Peyer's patch (tissue), 4 donors: ENCODE results near the gene DAAM2. TPM values are rescaled to one million over a fixed set of nuclear protein-coding genes. Genes with fewer than 3 reads are reported as not detected.

ENCODE experiments used
- DNase-seq, 3 donors: peaks; one replicate each; pipeline ENCODE4 v3.0.0-alpha.2; 2017 to 2019
- H3K27ac ChIP-seq, 4 donors: fragments of 200-600 bp; sonication (generic); one replicate each; pipeline ENCODE4 v1.5.1; 2016 to 2019
- H3K27me3 ChIP-seq, 2 donors: fragments of 200-600 bp; sonication (generic); one replicate each; pipeline ENCODE4 v1.5.1; 2019
- H3K36me3 ChIP-seq, 3 donors: fragments of 200-600 bp; sonication (generic); one replicate each; pipeline ENCODE4 v1.5.1; 2016 to 2019
- H3K4me1 ChIP-seq, 4 donors: fragments of 200-600 bp; sonication (generic); one replicate each; pipeline ENCODE4 v1.5.1; 2016 to 2019
- H3K4me3 ChIP-seq, 4 donors: fragments of 200-600 bp; sonication (generic); 1 replicate in 3 of 4; 2 replicates in 1 of 4; pipeline ENCODE4 v1.5.1; 2016 to 2019; ENCODE audit warnings: mild to moderate bottlenecking in 1 of 4
- H3K9me3 ChIP-seq, 4 donors: fragments of 200-600 bp; sonication (generic); one replicate each; pipeline ENCODE4 v1.5.1; 2016 to 2019; ENCODE audit warnings: mild to moderate bottlenecking in 1 of 4
- CTCF ChIP-seq, 6 experiments: fragments of 450-650 bp in 4 of 6; fragments of 200-600 bp in 2 of 6; sonication (generic) in 1 of 6; IDR thresholded peaks; one replicate each; pipeline ENCODE4 v1.5.1; 2017 to 2019; ENCODE audit warnings: antibody characterized with exemption in 6 of 6, mild to moderate bottlenecking in 3 of 6, moderate library complexity in 1 of 6
- POLR2A ChIP-seq, 2 donors: fragments of 450-650 bp; IDR thresholded peaks; one replicate each; pipeline ENCODE4 v1.5.1; 2017; ENCODE audit warnings: antibody characterized with exemption in 2 of 2, mild to moderate bottlenecking in 2 of 2, moderate library complexity in 2 of 2
- total RNA-seq, 4 donors: library from RNA; depleted of rRNA; stranded (reverse); fragments of >200 nt; gene quantifications; one replicate each; pipeline ENCODE4 v1.1.0, GENCODE V29; 2016

DAAM2 gene
- total RNA-seq, 4 donors from 2014 or later, result 8.8 to 178 (median 22.5) TPM

GRCh38 chr6:39929039-39929732 lies 137.0 kb downstream of the DAAM2 start:
- Histone ChIP-seq H3K4me3 (no peak overlapping the region), H3K36me3 (peaks cover 0 to 27% (median 0%) of the 10 kb centered on the region in 3 donors), H3K27ac (peak overlapping the region in 1 of 4 donors; percentile 25), H3K4me1 (peaks cover 0 to 24% (median 0%) of the 10 kb centered on the region in 4 donors), H3K27me3 (no peaks in the 10 kb centered on the region), H3K9me3 (no peaks in the 10 kb centered on the region)
- no peak for TF ChIP-seq POLR2A (IDR thresholded peaks at IDR 0.05)
- no peak for TF ChIP-seq CTCF (IDR thresholded peaks at IDR 0.05)
- no peak for DNase-seq

- peaks cover 0 to 17% (median 0%) of the 10 kb centered on the region in 4 donors for H3K4me1 ChIP-seq
- DNase-seq, result no peak
- H3K27me3 ChIP-seq, result no peaks in the 10 kb centered on the region
- H3K27ac ChIP-seq, result peak overlapping the region in 2 of 4 donors; percentile 25 to 49
- TF ChIP-seq CTCF (IDR thresholded peaks at IDR 0.05) (no peak), POLR2A (IDR thresholded peaks at IDR 0.05) (no peak)
- peaks cover 0 to 20% (median 0%) of the 10 kb centered on the region in 3 donors for H3K36me3 ChIP-seq
- H3K9me3 ChIP-seq, result no peaks in the 10 kb centered on the region
- H3K4me3 ChIP-seq, result no peak overlapping the region
Measured at GRCh38 chr6:39929733-39930461, 137.7 kb downstream of the DAAM2 start.

GRCh38 chr6:39930540-39930939 lies 138.4 kb downstream of the DAAM2 start:
- TF ChIP-seq POLR2A (IDR thresholded peaks at IDR 0.05), result no peak
- TF ChIP-seq CTCF (IDR thresholded peaks at IDR 0.05), result no peak
- Histone ChIP-seq H3K27me3 (no peaks in the 10 kb centered on the region), H3K4me1 (peaks cover 0 to 16% (median 0%) of the 10 kb centered on the region in 4 donors), H3K4me3 (no peak overlapping the region), H3K36me3 (peaks cover 0 to 14% (median 0%) of the 10 kb centered on the region in 3 donors), H3K9me3 (no peaks in the 10 kb centered on the region), H3K27ac (peak overlapping the region in 2 of 4 donors; percentile 25 to 49)
- DNase-seq, result no peak

- H3K27me3 ChIP-seq, result no peaks in the 10 kb centered on the region
- peaks cover 0 to 6% (median 0%) of the 10 kb centered on the region in 3 donors for H3K36me3 ChIP-seq
- DNase-seq, result no peak
- H3K4me3 ChIP-seq, result no peak overlapping the region
- TF ChIP-seq CTCF (IDR thresholded peaks at IDR 0.05) (no peak), POLR2A (IDR thresholded peaks at IDR 0.05) (no peak)
- peak overlapping the region in 1 of 4 donors; percentile 49 for H3K27ac ChIP-seq
- peaks cover 0 to 16% (median 0%) of the 10 kb centered on the region in 4 donors for H3K4me1 ChIP-seq
- no peaks in the 10 kb centered on the region for H3K9me3 ChIP-seq
Measured at GRCh38 chr6:39931607-39932006, 139.4 kb downstream of the DAAM2 start.

- Histone ChIP-seq H3K27ac (peak overlapping the region in 1 of 4 donors; percentile 55), H3K27me3 (no peaks in the 10 kb centered on the region), H3K4me1 (peaks cover 0 to 11% (median 0%) of the 10 kb centered on the region in 4 donors), H3K36me3 (no peaks in the 10 kb centered on the region), H3K9me3 (no peaks in the 10 kb centered on the region), H3K4me3 (peak overlapping the region in 3 of 4 donors; percentile 8 to 97 (median 92))
- TF ChIP-seq POLR2A (IDR thresholded peaks at IDR 0.05), result no peak
- DNase-seq, result no peak
Measured at GRCh38 chr6:39932386-39932910, 140.3 kb downstream of the DAAM2 start.
